Body of pancreas (tissue), 4 donors: Measurements from ENCODE around the gene METTL1. TPM values are rescaled to one million over a fixed set of nuclear protein-coding genes. Genes with fewer than 3 reads are reported as not detected.

Source experiments
- ATAC-seq: fragments of 150-250 bp; one replicate; pipeline ENCODE4 v1.9.1; 2016
- DNase-seq, 4 donors: peaks; one replicate each; pipeline ENCODE4 v3.0.0-alpha.2; 2019
- H3K27ac ChIP-seq, 4 donors: fragments of 200-600 bp; sonication (generic); 1 replicate in 3 of 4; 2 replicates in 1 of 4; pipeline versions ENCODE4 v1.5.1 to v1.6.1; 2016 to 2019; ENCODE audit warnings: mild to moderate bottlenecking in 1 of 4, mixed read lengths in 1 of 4, moderate library complexity in 1 of 4
- H3K27me3 ChIP-seq, 2 donors: fragments of 200-600 bp; sonication (generic); one replicate each; pipeline ENCODE4 v1.6.0; 2016; ENCODE audit warnings: mild to moderate bottlenecking in 1 of 2
- H3K36me3 ChIP-seq, 2 donors: fragments of 200-600 bp; sonication (generic); replicated peaks in 1 of 2; 2 replicates each; pipeline ENCODE4 v1.5.1; 2016; ENCODE audit warnings: low read depth in 2 of 2; ENCODE audit not compliant: insufficient read depth in 1 of 2
- H3K4me1 ChIP-seq: fragments of 200-600 bp; sonication (generic); one replicate; pipeline ENCODE4 v1.6.0; 2016
- H3K4me3 ChIP-seq, 2 donors: fragments of 200-600 bp; sonication (generic); 1 replicate in 1 of 2; 2 replicates in 1 of 2; pipeline ENCODE4 v1.5.1; 2016 to 2019
- H3K9me3 ChIP-seq, 3 donors: fragments of 200-600 bp; sonication (generic); 1 replicate in 2 of 3; 2 replicates in 1 of 3; pipeline ENCODE4 v1.5.1; 2016
- CTCF ChIP-seq, 7 experiments: fragments of 450-650 bp in 4 of 7; fragments of 200-600 bp in 3 of 7; sonication (generic) in 3 of 7; IDR thresholded peaks; one replicate each; pipeline ENCODE4 v1.5.1; 2016 to 2019; ENCODE audit warnings: antibody characterized with exemption in 7 of 7
- POLR2A ChIP-seq, 3 donors: fragments of 450-650 bp; IDR thresholded peaks; one replicate each; pipeline ENCODE4 v1.6.1; 2016; ENCODE audit warnings: antibody characterized with exemption in 3 of 3, mild to moderate bottlenecking in 2 of 3
- WGBS, 2 donors: methylation state at CpG; one replicate each; pipeline ENCODE4 v1.1.5; 2017; 5-methylcytosine and 5-hydroxymethylcytosine counted together
- intact Hi-C: fragments of 100-400 bp; cut with DNase I; formaldehyde crosslinking; loops from one replicate; pipeline ENCODE4 v1.15.1; 2023
- total RNA-seq, 2 donors: library from RNA; depleted of rRNA; stranded (reverse); fragments of >200 nt; gene quantifications; one replicate each; pipeline ENCODE4 v1.1.0, GENCODE V29; 2016

Gene METTL1
- total RNA-seq, 2 donors from 2014 or later: 16.1 to 23.1 TPM

- intact Hi-C loops: no loop called here
- TF ChIP-seq POLR2A (IDR thresholded peaks at IDR 0.05): no peak
- TF ChIP-seq CTCF (IDR thresholded peaks at IDR 0.05): no peak
- Histone ChIP-seq H3K27ac (no peak overlapping the region), H3K27me3 (no peaks in the 10 kb centered on the region), H3K36me3 (peaks cover 0 to 3% of the 10 kb centered on the region in 2 donors), H3K4me1 (no peaks in the 10 kb centered on the region), H3K4me3 (no peak overlapping the region), H3K9me3 (no peaks in the 10 kb centered on the region)
- no peak for ATAC-seq
- DNase-seq: no peak
- WGBS, 2 donors: 21 to 22% methylated on average over 3 of the region's 3 CpGs
Observed at GRCh38 chr12:57816001-57816854, 44.3 kb upstream of the METTL1 start.

GRCh38 chr12:57815177-57816000 is 43.5 kb upstream of the METTL1 start:
- H3K27ac ChIP-seq: no peak overlapping the region
- H3K4me1 ChIP-seq: no peaks in the 10 kb centered on the region
- intact Hi-C loops: no loop called here
- WGBS, 2 donors: 78 to 79% methylated on average over 8 to 13 of the region's 13 CpGs
- H3K9me3 ChIP-seq: no peaks in the 10 kb centered on the region
- H3K36me3 ChIP-seq: no peaks in the 10 kb centered on the region
- ATAC-seq (no peak), DNase-seq (no peak)
- no peak overlapping the region for H3K4me3 ChIP-seq
- H3K27me3 ChIP-seq: no peaks in the 10 kb centered on the region
- TF ChIP-seq CTCF (IDR thresholded peaks at IDR 0.05): no peak
- TF ChIP-seq POLR2A (IDR thresholded peaks at IDR 0.05): no peak

GRCh38 chr12:57813971-57814772 is 42.3 kb upstream of the METTL1 start:
- ATAC-seq (peak; percentile 15), DNase-seq (no peak)
- WGBS, 2 donors: 54 to 69% methylated on average over 12 to 17 of the region's 17 CpGs
- Histone ChIP-seq H3K4me1 (no peaks in the 10 kb centered on the region), H3K36me3 (peaks cover 0 to 3% of the 10 kb centered on the region in 2 donors), H3K4me3 (no peak overlapping the region), H3K27ac (no peak overlapping the region), H3K9me3 (no peaks in the 10 kb centered on the region), H3K27me3 (no peaks in the 10 kb centered on the region)
- TF ChIP-seq POLR2A (IDR thresholded peaks at IDR 0.05) (no peak), CTCF (IDR thresholded peaks at IDR 0.05) (no peak)
- intact Hi-C loops: no loop called here

GRCh38 chr12:57813111-57813970 is 41.4 kb upstream of the METTL1 start:
- no peaks in the 10 kb centered on the region for H3K9me3 ChIP-seq
- no peak for TF ChIP-seq CTCF (IDR thresholded peaks at IDR 0.05)
- TF ChIP-seq POLR2A (IDR thresholded peaks at IDR 0.05): no peak
- peaks cover 0 to 4% of the 10 kb centered on the region in 2 donors for H3K36me3 ChIP-seq
- no peaks in the 10 kb centered on the region for H3K4me1 ChIP-seq
- H3K27ac ChIP-seq: no peak overlapping the region
- 43 to 74% methylated on average over 6 to 14 of the region's 14 CpGs for WGBS, 2 donors
- no peak for DNase-seq
- no peak overlapping the region for H3K4me3 ChIP-seq
- H3K27me3 ChIP-seq: no peaks in the 10 kb centered on the region
- intact Hi-C loops: no loop called here
- ATAC-seq: no peak
